HepG2 (cell line): ENCODE measurements around the gene MYCBPAP. TPM values are rescaled to one million over a fixed set of nuclear protein-coding genes. Genes with fewer than 3 reads are reported as not detected.

Experiments
- ATAC-seq: fragments of 200-7000 bp; cut with Tn5 transposase; 3 replicates; pipeline ENCODE4 v1.9.1; 2020; ENCODE audit warnings: mild to moderate bottlenecking, moderate library complexity
- BruUV-seq: library from RNA; stranded (reverse); fragments of 400-500 nt; replicated peaks from 2 replicates; lab custom pipeline; 2021; lab: Mats Ljungman, UMichigan
- CTCF ChIA-PET: fragments of 300-600 bp; formaldehyde crosslinking; extraction: SDS; loops from one replicate; lab custom pipeline; 2021; ENCODE audit warnings: low total read pairs, inconsistent platforms, low intra/inter-chr PET ratio; lab: Yijun Ruan, JAX
- POLR2A ChIA-PET: fragments of 350-600 bp; sonication (Branson Sonifier 250); formaldehyde crosslinking; loops from one replicate; lab custom pipeline; 2020; ENCODE audit warnings: antibody characterized with exemption, inconsistent platforms; lab: Yijun Ruan, JAX
- DNase-seq: peaks from one replicate; pipeline ENCODE4 v3.0.0-alpha.2; 2015; ENCODE audit warnings: low spot score
- FAIRE-seq: peaks from 3 replicates; lab custom pipeline; 2011; peaks lifted over from hg19 to GRCh38; lab: Jason Lieb, UNC
- H2AFZ ChIP-seq: one replicate; pipeline ENCODE4 v1.6.1; 2011; ENCODE audit warnings: low read length, inconsistent platforms
- H3K27ac ChIP-seq: fragments of 300-600 bp; 3 replicates; pipeline ENCODE4 v1.8.0; 2011; ENCODE audit warnings: mixed run types, mild to moderate bottlenecking, mixed read lengths, low read length, inconsistent platforms; ENCODE audit not compliant: insufficient read depth; ENCODE audit errors: extremely low read length
- H3K27me3 ChIP-seq, 2 experiments: fragments of 200-600 bp in 1 of 2; 2 replicates in 1 of 2; 3 replicates in 1 of 2; pipeline versions ENCODE4 v1.6.0 to v1.8.0; 2011; ENCODE audit warnings: low read length in 2 of 2, mild to moderate bottlenecking in 2 of 2, moderate library complexity in 2 of 2, inconsistent platforms in 1 of 2; ENCODE audit not compliant: insufficient read depth in 2 of 2, control insufficient read depth in 1 of 2
- H3K36me3 ChIP-seq, 2 experiments: fragments of 200-600 bp in 1 of 2; replicated peaks in 1 of 2; 2 replicates in 1 of 2; 3 replicates in 1 of 2; pipeline versions ENCODE4 v1.5.1 to v1.8.0; 2011; ENCODE audit warnings: low read length in 2 of 2, inconsistent platforms in 1 of 2; ENCODE audit not compliant: insufficient read depth in 2 of 2, control insufficient read depth in 1 of 2
- H3K4me1 ChIP-seq: 2 replicates; pipeline ENCODE4 v1.5.1; 2012; ENCODE audit warnings: low read length, inconsistent platforms; ENCODE audit not compliant: insufficient read depth
- H3K4me2 ChIP-seq: 2 replicates; pipeline ENCODE4 v1.6.0; 2011; ENCODE audit warnings: low read depth, low read length, inconsistent platforms
- H3K4me3 ChIP-seq, 3 experiments: fragments of 200-600 bp in 1 of 3; sonication (generic), shearing (Covaris generic) in 1 of 3; replicated peaks in 1 of 3; 2 replicates each; pipeline ENCODE4 v1.5.1; 2011 to 2016; ENCODE audit warnings: low read length in 3 of 3, inconsistent platforms in 2 of 3, low read depth in 2 of 3, mild to moderate bottlenecking in 2 of 3, control low read depth in 1 of 3, mixed read lengths in 1 of 3; ENCODE audit not compliant: insufficient read depth in 1 of 3
- H3K79me2 ChIP-seq: one replicate; pipeline ENCODE4 v1.6.1; 2011; ENCODE audit warnings: low read length, inconsistent platforms; ENCODE audit not compliant: insufficient read depth
- H3K9ac ChIP-seq: 2 replicates; pipeline ENCODE4 v1.6.0; 2011; ENCODE audit warnings: mild to moderate bottlenecking, low read depth, low read length, inconsistent platforms; ENCODE audit not compliant: insufficient read depth
- H3K9me3 ChIP-seq: 2 replicates; pipeline ENCODE4 v1.5.1; 2012; ENCODE audit warnings: mild to moderate bottlenecking, low read length
- H4K20me1 ChIP-seq: 2 replicates; pipeline ENCODE4 v1.6.0; 2011; ENCODE audit warnings: inconsistent platforms, mild to moderate bottlenecking, low read length, moderate library complexity; ENCODE audit not compliant: insufficient read depth
- MAFF ChIP-seq: IDR thresholded peaks from 2 replicates; pipeline ENCODE4 v1.6.1; 2011; ENCODE audit warnings: low read depth, low read length, improper control_type of control experiment
- MAFK ChIP-seq, 2 experiments: IDR thresholded peaks in 1 of 2; conservative IDR thresholded peaks in 1 of 2; 2 replicates each; pipeline ENCODE4 v1.6.1; 2011; ENCODE audit warnings: improper control_type of control experiment in 2 of 2, low read length in 2 of 2
- NFE2L2 ChIP-seq: fragments of 150-350 bp; IDR thresholded peaks from 2 replicates; pipeline ENCODE4 v1.6.1; 2014; ENCODE audit warnings: low read length
- PATZ1 ChIP-seq: sonication (generic); formaldehyde crosslinking; IDR thresholded peaks from 2 replicates; pipeline ENCODE4 v1.4.0; 2020; ENCODE audit warnings: missing genetic modification reagents
- PHF20 ChIP-seq: sonication (generic); formaldehyde crosslinking; IDR thresholded peaks from 2 replicates; pipeline ENCODE4 v1.5.0; 2020; ENCODE audit warnings: mild to moderate bottlenecking, missing genetic modification reagents
- PTBP1 ChIP-seq: fragments of 200-400 bp; formaldehyde crosslinking; IDR thresholded peaks from 2 replicates; pipeline ENCODE4 v1.6.1; 2018; ENCODE audit warnings: low read length, low read depth; ENCODE audit not compliant: poor library complexity, severe bottlenecking
- ZFP41 ChIP-seq: sonication (generic); formaldehyde crosslinking; IDR thresholded peaks from 2 replicates; pipeline ENCODE4 v1.4.0; 2020; ENCODE audit warnings: mild to moderate bottlenecking, missing genetic modification reagents, borderline replicate concordance
- ZHX1 ChIP-seq: sonication (generic); formaldehyde crosslinking; IDR thresholded peaks from 2 replicates; pipeline ENCODE4 v1.8.1; 2022; ENCODE audit warnings: low read depth, mild to moderate bottlenecking, missing genetic modification reagents
- ZNF3 ChIP-seq: IDR thresholded peaks from 2 replicates; pipeline ENCODE4 v1.7.0; 2017; ENCODE audit warnings: inconsistent platforms
- ZNF557 ChIP-seq: sonication (generic); formaldehyde crosslinking; IDR thresholded peaks from 2 replicates; pipeline ENCODE4 v1.4.0; 2020; ENCODE audit warnings: missing genetic modification reagents
- ZNF740 ChIP-seq: sonication (generic); formaldehyde crosslinking; IDR thresholded peaks from 2 replicates; pipeline ENCODE4 v1.4.0; 2020; ENCODE audit warnings: missing genetic modification reagents
- WGBS: methylation state at CpG from one replicate; pipeline ENCODE4 v1.1.6; 2017; ENCODE audit warnings: low lambda C conversion rate; 5-methylcytosine and 5-hydroxymethylcytosine counted together
- in situ Hi-C: cut with HindIII; loops from 2 replicates; pipeline ENCODE4 v1.10.0; 2017; ENCODE audit warnings: low pct_unique_long_range_greater_than_20kb; ENCODE audit not compliant: extremely low pct_ligation_motif_present
- intact Hi-C: fragments of 100-400 bp; cut with micrococcal nuclease; formaldehyde crosslinking; loops from one replicate; pipeline ENCODE4 v1.10.0; 2022; ENCODE audit not compliant: unreplicated experiment
- polyA plus RNA-seq, 8 experiments: library from polyadenylated mRNA; depleted of rRNA in 3 of 8; stranded (reverse) in 7 of 8; unstranded in 1 of 8; fragments of >200 nt; fragmentation: Illumina TruSeq in 4 of 8; extraction: Trizol in 4 of 8; gene quantifications; 2 replicates each; pipeline versions ENCODE4 v1.2.1 to v1.2.3, GENCODE V29; 2011 to 2016; ENCODE audit warnings: low read depth in 4 of 8, missing spikeins in 1 of 8, mixed read lengths in 1 of 8; ENCODE audit not compliant: insufficient read depth in 1 of 8
- total RNA-seq, 5 experiments: library from RNA; depleted of rRNA; stranded (reverse); fragments of >200 nt; fragmentation: Illumina TruSeq; extraction: Trizol; gene quantifications; 2 replicates each; pipeline ENCODE4 v1.2.3, GENCODE V29; 2016; ENCODE audit warnings: low read depth in 1 of 5

The MYCBPAP gene
- total and polyA plus RNA-seq, 2 of the 13 experiments (the other 11 are each of a cell fraction or from before 2014, with no cell fraction given) = 0.22 to 0.24 TPM

GRCh38 chr17:50563092-50563511 is 54.9 kb downstream of the MYCBPAP start:
- Histone ChIP-seq H3K4me2 (no peak overlapping the region), H3K4me3 (no peak overlapping the region), H3K9me3 (no peaks in the 10 kb centered on the region), H3K4me1 (peaks cover 9% of the 10 kb centered on the region), H3K36me3 (no peaks in the 10 kb centered on the region), H3K9ac (no peak overlapping the region), H4K20me1 (peaks cover 5% of the 10 kb centered on the region; the same call in 1 of the 2 replicates), H3K27me3 (peaks cover 32 to 68% of the 10 kb centered on the region in 2 experiments), H3K79me2 (no peaks in the 10 kb centered on the region)
- no peak for TF ChIP-seq PTBP1
- TF ChIP-seq ZNF3 = no peak
- no peak for TF ChIP-seq ZFP41
- no peak for TF ChIP-seq PHF20 (CRISPR knock-in tag)
- no peak for TF ChIP-seq NFE2L2
- TF ChIP-seq ZNF557 = no peak
- TF ChIP-seq ZNF740 = peak; percentile 39; the same call in 1 of the 2 replicates
- peak; percentile 69 to 70 for TF ChIP-seq MAFK (conservative IDR thresholded peaks at IDR 0.05 in 1 of 2, IDR thresholded peaks at IDR 0.05 in 1 of 2; ENCODE audit: low read length in 2 of 2)
- TF ChIP-seq ZHX1 (CRISPR knock-in tag) = no peak
- peak; percentile 49; the same call in 1 of the 2 replicates for TF ChIP-seq MAFF
- TF ChIP-seq PATZ1 (CRISPR knock-in tag) = 0 out of 2 replicates have a peak, but pooled peaks have one; percentile 20
- TF ChIP-seq, all 625 proteins: peak for 4
- ATAC-seq = no peak
- CTCF ChIA-PET = no interaction called here
- in situ Hi-C loops = no loop called here
- no peak for DNase-seq
- Histone ChIP-seq H3K27ac (no peak overlapping the region), H2AFZ (no peak overlapping the region)
- WGBS = 0% methylated on average over 4 of the region's 4 CpGs
- POLR2A ChIA-PET = interaction anchor here (0.9 to 1.7 kb wide), 4 partner anchors 12 to 59 kb away, joined by 3 to 5 read pairs (median 4); no protein-coding TSS in a partner anchor
- BruUV-seq = no TSS peak
- intact Hi-C loops = no loop called here
- no peak for FAIRE-seq
